Epithelial cell of proximal tubule (primary cell): ENCODE results near the gene FAM219A. TPM values are rescaled to one million over a fixed set of nuclear protein-coding genes. Genes with fewer than 3 reads are reported as not detected.

Experiments used
- DNase-seq: peaks from one replicate; pipeline ENCODE4 v3.0.0-alpha.2; 2011; ENCODE audit warnings: low read depth
- H3K4me3 ChIP-seq: 2 replicates; pipeline ENCODE4 v1.5.1; 2011; ENCODE audit warnings: low read depth, mild to moderate bottlenecking, low read length
- total RNA-seq: library from RNA; depleted of rRNA; stranded (reverse); fragments of >200 nt; gene quantifications from 2 replicates; pipeline ENCODE4 v1.2.3, GENCODE V29; 2015
- TF ChIP-seq, protein P1 (sequence below): conservative IDR thresholded peaks from 2 replicates; pipeline ENCODE4 v1.5.1; 2012; ENCODE audit warnings: low read depth, mild to moderate bottlenecking, low read length

The FAM219A gene
- total RNA-seq, 1 donor from 2014 or later = 30.7 TPM

DNA sequence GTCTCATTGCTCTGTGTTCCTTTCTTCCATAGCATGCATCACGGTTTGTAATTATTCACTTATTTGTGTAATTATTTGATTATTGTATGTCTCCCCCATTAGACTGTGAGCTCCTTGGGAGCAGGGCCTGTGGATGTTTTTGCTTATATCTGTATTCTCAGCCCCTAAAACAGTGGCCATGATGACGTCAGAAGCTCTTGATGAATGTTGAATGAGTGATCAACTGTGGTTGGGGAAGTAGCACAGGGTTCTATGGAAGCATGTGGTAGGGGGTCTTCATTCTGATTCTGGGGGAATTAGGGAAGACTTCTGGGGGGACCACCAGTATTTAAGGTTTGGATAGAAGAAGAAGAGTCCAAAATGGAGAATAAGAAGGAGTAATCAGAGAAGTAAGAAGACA lies 6.2 kb upstream of the FAM219A start:
- no peak for DNase-seq
- no peak overlapping the region for H3K4me3 ChIP-seq
- TF ChIP-seq, protein P1, sequence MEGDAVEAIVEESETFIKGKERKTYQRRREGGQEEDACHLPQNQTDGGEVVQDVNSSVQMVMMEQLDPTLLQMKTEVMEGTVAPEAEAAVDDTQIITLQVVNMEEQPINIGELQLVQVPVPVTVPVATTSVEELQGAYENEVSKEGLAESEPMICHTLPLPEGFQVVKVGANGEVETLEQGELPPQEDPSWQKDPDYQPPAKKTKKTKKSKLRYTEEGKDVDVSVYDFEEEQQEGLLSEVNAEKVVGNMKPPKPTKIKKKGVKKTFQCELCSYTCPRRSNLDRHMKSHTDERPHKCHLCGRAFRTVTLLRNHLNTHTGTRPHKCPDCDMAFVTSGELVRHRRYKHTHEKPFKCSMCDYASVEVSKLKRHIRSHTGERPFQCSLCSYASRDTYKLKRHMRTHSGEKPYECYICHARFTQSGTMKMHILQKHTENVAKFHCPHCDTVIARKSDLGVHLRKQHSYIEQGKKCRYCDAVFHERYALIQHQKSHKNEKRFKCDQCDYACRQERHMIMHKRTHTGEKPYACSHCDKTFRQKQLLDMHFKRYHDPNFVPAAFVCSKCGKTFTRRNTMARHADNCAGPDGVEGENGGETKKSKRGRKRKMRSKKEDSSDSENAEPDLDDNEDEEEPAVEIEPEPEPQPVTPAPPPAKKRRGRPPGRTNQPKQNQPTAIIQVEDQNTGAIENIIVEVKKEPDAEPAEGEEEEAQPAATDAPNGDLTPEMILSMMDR = no peak

DNA sequence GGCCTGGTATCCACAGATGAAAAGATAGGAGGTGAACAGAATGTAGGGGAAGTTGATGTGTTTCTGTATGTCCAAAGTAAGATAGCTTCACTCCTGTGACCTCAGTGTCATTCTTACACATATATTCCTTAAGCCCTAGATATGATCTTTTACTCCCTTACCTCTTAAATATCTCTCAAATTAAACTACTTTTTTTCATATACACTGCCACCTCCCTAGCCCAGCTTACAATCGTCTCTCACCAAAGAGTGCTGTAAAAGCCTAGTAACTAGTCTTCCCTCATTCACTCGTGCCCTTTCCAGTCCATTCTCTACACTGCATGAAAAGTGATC lies 5.5 kb upstream of the FAM219A start:
- DNase-seq = no peak
- TF ChIP-seq, protein P1 = no peak
- H3K4me3 ChIP-seq = no peak overlapping the region

DNA sequence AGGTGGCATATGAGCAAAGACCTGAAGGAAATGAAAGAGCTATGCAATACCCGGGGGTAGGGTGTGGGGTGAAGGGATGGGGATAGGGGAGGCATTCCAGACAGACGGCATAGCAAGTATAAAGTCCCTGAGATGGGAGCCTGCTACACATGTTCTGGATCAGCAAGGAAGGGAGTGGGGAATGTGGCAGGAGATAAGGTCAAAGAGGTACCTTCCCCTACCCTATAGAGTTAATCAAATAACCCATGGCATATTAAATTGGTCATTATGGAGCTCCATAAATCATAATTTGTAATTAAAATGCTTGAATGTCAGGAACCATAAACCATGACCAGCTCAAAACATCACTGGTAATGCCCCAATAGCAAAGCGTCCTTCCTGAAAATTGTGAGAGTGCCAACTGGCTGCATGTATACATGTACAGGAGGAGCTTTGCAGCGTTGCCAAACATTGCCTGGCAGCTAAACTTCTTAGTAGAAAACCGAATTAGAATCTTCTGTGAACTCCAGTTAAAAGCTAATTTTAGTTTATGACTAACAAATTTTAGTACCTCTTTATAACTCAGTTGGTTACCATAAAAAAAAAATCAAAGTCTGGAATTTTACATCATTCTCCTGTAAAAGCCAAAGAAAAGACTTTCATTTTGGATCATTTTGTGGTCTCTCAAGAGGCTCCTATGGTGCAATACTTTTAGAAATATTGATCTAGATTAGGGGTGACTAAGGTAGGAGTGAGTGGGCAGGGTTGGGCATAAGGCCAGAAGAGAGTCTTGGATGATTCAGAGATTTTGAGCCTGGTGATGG lies 4.9 kb upstream of the FAM219A start:
- no peak for DNase-seq
- TF ChIP-seq, protein P1 = no peak
- no peak overlapping the region for H3K4me3 ChIP-seq

DNA sequence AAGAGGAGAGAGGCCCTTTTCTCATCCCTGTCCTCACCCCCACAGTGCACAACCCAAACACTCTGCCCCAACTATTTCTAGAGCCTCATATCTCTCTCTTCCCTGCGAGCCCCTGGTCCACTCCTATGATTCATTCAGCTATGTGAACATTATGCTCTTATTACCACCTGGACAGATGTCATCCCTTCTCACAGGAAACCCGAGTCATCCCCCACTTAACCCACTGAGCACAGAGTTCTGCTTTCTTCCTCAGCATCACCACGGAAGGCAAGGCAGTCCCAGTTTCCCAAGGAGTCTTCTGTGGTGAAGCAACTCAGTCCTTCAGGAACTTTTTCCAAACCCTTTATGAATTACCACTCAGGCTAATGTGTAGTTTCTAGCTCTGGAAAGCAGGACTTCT lies 1.6 kb upstream of the FAM219A start:
- DNase-seq = no peak
- TF ChIP-seq, protein P1 = no peak
- no peak overlapping the region for H3K4me3 ChIP-seq

DNA sequence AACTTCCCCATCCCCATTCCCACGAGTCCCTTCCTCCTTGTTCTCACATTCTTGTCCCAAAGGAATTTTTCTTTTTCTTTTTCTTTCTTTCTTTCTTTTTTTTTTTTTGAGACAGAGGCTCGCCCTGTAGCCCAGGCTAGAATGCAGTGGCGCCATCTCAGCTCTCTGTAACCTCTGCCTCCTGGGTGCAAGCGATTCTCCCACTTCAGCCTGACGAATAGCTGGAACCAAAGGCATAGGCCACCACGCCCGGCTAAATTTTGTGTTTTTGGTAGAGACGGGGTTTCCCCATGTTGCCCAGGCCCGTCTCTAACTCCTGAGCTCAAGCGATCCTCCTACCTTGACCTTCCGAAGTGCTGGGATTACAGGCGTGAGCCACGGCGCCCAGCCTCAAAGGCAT lies 986 bp upstream of the FAM219A start:
- H3K4me3 ChIP-seq = peak overlapping the region; percentile 48
- TF ChIP-seq, protein P1 = no peak
- no peak for DNase-seq

DNA sequence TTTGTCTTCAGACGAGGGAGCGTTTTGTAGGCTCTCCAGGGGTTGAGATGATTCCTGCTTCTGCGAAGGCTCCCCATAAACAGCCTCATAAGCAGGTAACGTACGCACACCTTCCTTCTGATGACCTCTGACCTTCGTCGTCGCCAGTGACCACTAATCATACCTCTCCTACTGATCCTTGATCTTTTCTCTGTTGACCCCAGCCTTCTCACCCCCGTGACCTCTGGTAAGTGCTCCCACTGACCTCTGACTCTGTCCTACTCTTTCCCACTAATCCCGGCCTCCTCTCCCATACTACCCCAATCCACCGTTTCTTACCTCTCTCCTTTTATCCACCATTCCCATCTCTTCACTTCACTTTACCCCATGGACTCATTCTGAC lies 580 bp upstream of the FAM219A start:
- H3K4me3 ChIP-seq = peak overlapping the region; percentile 48
- DNase-seq = no peak
- TF ChIP-seq, protein P1 = no peak
